Choroid plexus epithelial cell (primary cell): ENCODE data around the gene RAI1.

Experiments used
- DNase-seq: peaks from one replicate; pipeline ENCODE4 v3.0.0-alpha.2; 2010; ENCODE audit warnings: low read depth
- H3K4me3 ChIP-seq: 2 replicates; pipeline ENCODE4 v1.5.1; 2011; ENCODE audit warnings: low read depth, mild to moderate bottlenecking, control low read depth, low read length, moderate library complexity
- TF ChIP-seq, protein P1 (sequence below): conservative IDR thresholded peaks from 2 replicates; pipeline ENCODE4 v1.5.1; 2011; ENCODE audit warnings: low read depth, mild to moderate bottlenecking, control low read depth, inconsistent platforms, low read length, moderate library complexity

Gene RAI1

DNA sequence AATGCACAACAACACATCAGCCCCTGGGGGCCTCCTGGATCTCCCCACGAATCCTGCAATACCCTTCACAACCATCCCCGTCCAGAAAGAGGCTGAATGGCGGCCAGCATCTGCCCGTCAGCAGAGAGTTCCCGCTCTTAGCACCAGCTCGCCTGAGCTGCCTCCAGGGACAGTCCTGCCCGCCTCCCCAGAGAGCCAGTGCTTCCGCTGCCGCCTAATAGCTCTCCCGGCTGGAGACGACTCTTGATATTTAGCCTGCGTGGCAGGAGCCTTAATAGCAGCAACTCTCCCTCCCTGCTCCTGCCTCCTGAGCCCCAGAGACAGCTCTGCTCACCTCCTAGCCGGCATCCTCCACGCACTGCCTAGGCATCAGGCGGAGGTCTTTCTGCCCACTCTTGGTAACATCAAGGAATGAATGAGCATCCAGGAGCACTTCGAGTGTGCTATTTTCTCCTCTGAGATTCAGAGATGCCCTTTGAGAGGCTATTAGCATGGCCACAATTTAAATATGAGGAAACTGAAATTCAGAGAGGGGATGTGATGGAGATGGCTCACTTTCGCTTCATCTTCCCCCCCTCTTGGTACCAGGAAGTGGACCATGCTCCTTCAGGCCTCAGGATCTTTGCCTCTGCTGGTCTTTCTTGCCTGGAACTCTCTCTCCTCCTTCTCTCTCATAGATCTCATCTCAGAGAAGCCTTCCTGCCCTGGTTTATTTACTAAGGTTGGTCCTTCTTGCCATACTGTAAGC lies 67.9 kb downstream of the RAI1 start:
- TF ChIP-seq, protein P1, sequence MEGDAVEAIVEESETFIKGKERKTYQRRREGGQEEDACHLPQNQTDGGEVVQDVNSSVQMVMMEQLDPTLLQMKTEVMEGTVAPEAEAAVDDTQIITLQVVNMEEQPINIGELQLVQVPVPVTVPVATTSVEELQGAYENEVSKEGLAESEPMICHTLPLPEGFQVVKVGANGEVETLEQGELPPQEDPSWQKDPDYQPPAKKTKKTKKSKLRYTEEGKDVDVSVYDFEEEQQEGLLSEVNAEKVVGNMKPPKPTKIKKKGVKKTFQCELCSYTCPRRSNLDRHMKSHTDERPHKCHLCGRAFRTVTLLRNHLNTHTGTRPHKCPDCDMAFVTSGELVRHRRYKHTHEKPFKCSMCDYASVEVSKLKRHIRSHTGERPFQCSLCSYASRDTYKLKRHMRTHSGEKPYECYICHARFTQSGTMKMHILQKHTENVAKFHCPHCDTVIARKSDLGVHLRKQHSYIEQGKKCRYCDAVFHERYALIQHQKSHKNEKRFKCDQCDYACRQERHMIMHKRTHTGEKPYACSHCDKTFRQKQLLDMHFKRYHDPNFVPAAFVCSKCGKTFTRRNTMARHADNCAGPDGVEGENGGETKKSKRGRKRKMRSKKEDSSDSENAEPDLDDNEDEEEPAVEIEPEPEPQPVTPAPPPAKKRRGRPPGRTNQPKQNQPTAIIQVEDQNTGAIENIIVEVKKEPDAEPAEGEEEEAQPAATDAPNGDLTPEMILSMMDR: no peak
- DNase-seq: no peak
- H3K4me3 ChIP-seq: no peak overlapping the region

DNA sequence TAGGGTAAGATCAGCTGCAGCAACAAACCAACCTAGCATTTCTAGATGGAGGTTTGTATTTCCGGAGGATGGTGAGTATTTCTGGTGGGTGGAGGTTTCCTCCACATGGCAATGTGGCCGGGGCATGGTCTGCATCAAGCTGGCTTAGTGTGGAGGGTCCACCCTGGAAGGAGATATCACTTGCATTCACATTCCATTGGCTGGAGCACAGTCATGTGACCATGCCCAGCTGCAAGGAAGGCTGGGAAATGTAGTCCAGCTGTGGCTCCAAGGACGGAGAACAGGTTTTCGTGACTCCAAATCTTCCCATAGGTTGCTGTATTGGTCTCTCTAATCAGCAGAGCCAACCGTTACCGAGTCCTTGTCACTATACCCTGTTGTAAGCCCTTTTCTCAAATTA lies 68.7 kb downstream of the RAI1 start:
- no peak overlapping the region for H3K4me3 ChIP-seq
- DNase-seq: peak; percentile 67
- TF ChIP-seq, protein P1: no peak

DNA sequence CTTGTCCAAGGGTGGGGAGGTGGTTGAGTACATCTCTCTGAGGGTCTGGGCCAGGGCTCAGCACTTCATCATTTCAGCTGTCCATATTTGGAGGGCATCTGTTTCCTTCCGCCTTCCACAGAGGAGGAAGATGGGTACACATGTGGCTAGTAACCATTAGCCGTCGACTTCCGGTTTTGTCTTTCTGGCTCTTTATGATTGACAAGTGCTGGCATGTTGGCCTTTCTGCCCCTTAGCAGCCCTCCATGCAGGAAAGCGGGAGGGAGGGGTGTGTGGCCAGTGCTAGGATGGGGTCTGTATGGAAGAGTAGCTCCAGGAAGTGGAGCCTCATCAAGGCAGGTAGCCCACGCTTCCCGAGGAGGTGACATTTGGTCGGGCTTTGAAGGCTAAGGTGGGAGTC lies 69.6 kb downstream of the RAI1 start:
- no peak overlapping the region for H3K4me3 ChIP-seq
- no peak for DNase-seq
- TF ChIP-seq, protein P1: no peak

DNA sequence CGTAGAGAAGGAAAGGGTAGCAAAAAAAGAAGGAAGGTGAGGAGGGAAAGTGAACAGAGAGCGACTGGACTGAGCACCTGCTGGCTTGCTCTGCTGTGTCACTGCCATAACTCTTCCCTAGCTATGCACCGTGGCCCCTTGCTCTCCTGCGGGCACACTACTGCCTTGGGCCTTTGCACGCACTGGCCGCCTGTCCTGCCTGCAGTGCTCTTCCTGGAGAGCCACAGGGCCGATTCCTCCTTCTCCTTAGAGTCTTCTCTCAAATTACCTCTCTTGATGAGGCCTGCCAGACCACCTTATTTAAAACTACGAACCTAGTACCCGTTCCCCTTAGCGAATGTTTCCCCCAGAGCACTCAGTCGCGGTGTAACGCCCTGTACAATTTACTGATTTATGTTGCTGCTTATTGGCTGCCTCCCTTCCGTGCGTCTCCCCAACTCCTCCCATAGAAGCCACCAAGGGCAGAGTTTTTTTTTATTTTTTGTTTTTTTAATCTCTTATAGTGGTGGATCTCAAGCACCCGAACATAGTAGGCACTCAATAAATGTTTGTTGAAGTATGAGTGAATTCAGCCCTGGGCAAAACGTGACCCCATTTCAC lies 70.3 kb downstream of the RAI1 start:
- DNase-seq: no peak
- TF ChIP-seq, protein P1: no peak
- peak overlapping the region; percentile 55 for H3K4me3 ChIP-seq

DNA sequence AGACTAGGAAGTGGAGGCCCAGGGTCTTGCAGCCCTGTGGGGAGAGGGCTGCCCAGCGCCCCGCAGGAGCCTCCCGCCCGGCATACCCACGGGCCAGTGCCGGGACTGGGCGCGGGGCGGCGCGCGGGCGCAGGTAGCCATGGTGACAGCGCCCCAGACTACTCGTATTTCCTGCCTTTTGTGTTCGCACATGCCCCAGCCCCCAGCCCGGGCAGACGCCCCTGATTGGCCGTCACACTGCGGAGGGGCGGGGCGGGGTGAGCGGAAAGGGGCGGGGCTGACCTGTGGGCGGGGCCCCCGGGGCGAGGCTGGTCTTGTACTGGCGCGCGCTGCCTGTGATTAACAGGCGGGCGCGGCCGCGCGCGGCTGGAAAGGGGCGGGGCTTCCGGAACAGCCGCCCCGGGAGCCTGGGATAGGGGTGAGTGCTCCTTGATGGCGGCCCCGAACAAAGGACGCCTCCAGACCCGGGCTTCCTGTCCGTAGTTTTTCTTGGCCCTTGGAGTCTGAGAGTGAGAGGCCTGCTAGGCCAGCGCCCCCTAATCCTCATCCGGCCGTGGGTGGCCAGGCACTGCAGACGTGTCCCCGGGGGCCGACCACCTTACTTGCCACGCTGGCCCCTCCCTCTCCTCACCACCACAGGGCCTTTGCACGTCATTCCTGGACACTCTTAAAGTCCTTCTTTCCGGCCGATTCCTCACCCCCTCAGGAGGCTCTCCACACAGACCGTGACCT lies 71.0 kb downstream of the RAI1 start:
- peak overlapping the region; percentile 62 for H3K4me3 ChIP-seq
- peak; percentile 96 for DNase-seq
- TF ChIP-seq, protein P1: no peak

DNA sequence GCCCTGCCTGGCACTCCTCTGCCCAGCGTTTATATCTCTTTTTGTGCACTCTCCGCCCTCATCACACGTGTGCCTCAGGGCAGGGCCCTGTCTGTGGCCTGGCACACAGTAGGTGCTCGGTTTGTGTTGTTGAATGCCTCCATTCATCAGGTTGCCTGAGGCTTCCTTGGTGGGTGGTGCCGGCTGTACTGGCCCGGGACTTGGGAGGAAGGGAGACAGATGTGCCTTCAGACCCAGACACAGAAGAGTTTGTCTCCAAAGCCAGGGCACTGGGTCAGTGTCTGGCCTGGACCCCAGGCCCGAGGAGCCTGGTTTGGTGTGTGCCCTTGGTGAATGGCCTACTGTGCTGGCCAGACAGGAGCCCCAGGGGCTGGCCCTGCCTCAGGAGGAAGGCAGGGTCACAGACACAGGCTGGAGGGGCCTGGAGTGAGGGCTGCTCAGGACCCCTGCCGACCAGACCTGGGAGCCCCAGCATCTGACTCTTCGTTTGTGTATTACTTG lies 71.6 kb downstream of the RAI1 start:
- H3K4me3 ChIP-seq: peak overlapping the region; percentile 62
- DNase-seq: no peak
- TF ChIP-seq, protein P1: no peak
